ENCODE results near the gene FERMT3. TPM values are rescaled to one million over a fixed set of nuclear protein-coding genes. Genes with fewer than 3 reads are reported as not detected.
A peak's percentile ranks its signal among the peaks of the same experiment; 100 is the strongest.
"Not testable (repeated sequence)": the region's sequence is repeated elsewhere in the genome, so short reads cannot be mapped to it uniquely, and the experiment has no call there.

FERMT3 gene
- 1.0 and 3.6 TPM in 2 replicates for total RNA-seq
- 1.2 and 1.9 TPM in 2 replicates for polyA plus RNA-seq
- 2.3 and 4.6 TPM in 2 replicates for polyA plus RNA-seq (2012)
- 2.1 and 2.6 TPM in 2 replicates for polyA minus RNA-seq (ENCODE audit: low replicate concordance)

DNA sequence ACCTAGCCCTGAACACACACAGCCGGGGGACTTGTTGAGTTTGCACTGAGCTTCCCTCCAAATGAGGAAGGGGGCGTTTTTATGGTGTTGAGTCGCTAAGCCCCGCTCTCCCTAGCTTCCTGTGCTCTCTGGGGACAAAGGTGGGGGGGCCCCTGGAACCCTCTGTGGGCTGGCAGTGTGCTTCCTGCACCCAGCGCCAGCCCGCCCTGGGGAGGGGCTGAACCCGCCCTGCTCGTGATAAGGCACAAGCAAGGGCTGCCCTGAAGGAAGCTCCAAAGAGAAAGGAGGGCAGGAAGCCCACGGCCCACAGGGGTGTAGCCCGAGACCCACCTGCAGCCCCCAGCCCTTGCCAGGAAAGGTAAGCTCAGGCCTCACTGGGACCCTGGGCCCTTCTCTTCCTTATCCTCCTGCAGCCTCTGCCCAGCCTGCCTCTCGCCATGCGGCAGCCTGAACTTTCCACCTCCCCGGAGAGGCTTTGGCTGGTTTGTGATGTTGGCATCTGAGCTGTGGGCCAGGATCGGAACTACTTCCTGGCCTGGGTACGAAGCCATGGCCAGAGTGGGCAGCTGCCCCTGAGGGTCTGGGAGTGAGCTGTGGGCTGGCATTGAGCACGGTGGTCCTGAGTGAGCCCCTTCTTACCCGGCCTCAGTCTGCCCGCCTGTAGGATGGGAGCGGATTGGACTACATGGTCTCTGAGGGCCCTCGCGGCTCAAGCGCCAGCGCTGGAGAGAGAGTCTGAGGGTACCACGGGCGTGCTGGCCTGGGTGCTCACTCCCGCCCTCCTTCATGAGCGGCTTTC is at the start of gene FERMT3:
Gene FERMT3 (plus strand): TSS at position 265 of the 799 bp plus-strand sequence. CDS start 644 bp downstream, outside the sequence.
- Histone ChIP-seq H3K9ac (ENCODE audit: insufficient read depth, low read length) (peak within 1 kb of the TSS; percentile 63), H3K27ac (ENCODE audit: insufficient read depth, low read length) (peak within 1 kb of the TSS; percentile 89), H3K9me3 (ENCODE audit: control insufficient read depth, insufficient read depth, low read depth, low read length) (no peaks in the 10 kb centered on the region), H3K4me3 (replicated peaks in 1 of 4; ENCODE audit: control extremely low read depth in 1 of 4, insufficient read depth in 1 of 4, low read depth in 3 of 4, low read length in 4 of 4) (no peak within 1 kb of the TSS), H3K79me2 (ENCODE audit: control insufficient read depth, insufficient read depth, low read length) (no peaks in the 10 kb centered on the region), H2AFZ (ENCODE audit: low read length) (no peak within 1 kb of the TSS), H4K20me1 (ENCODE audit: control insufficient read depth, extremely low read depth, insufficient read depth, low read length) (no peaks in the 10 kb centered on the region), H3K27me3 (ENCODE audit: control insufficient read depth, insufficient read depth, low read length) (no peaks in the 10 kb centered on the region), H3K36me3 (ENCODE audit: control insufficient read depth, insufficient read depth, low read length) (peaks cover 27% of the 10 kb centered on the region), H3K4me2 (ENCODE audit: extremely low read depth, insufficient read depth, low read length) (no peak within 1 kb of the TSS), H3K4me1 (ENCODE audit: control insufficient read depth, extremely low read depth, insufficient read depth, low read length) (peaks cover 18% of the 10 kb centered on the region)
- TF ChIP-seq, protein P1, sequence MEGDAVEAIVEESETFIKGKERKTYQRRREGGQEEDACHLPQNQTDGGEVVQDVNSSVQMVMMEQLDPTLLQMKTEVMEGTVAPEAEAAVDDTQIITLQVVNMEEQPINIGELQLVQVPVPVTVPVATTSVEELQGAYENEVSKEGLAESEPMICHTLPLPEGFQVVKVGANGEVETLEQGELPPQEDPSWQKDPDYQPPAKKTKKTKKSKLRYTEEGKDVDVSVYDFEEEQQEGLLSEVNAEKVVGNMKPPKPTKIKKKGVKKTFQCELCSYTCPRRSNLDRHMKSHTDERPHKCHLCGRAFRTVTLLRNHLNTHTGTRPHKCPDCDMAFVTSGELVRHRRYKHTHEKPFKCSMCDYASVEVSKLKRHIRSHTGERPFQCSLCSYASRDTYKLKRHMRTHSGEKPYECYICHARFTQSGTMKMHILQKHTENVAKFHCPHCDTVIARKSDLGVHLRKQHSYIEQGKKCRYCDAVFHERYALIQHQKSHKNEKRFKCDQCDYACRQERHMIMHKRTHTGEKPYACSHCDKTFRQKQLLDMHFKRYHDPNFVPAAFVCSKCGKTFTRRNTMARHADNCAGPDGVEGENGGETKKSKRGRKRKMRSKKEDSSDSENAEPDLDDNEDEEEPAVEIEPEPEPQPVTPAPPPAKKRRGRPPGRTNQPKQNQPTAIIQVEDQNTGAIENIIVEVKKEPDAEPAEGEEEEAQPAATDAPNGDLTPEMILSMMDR (conservative IDR thresholded peaks at IDR 0.05 in 1 of 2, IDR thresholded peaks at IDR 0.05 in 1 of 2; ENCODE audit: low read depth in 1 of 2, low read length in 2 of 2): no peak
- TF ChIP-seq EZH2 (IDR thresholded peaks at IDR 0.05; ENCODE audit: low read length, missing control alignments): no peak
- no peak for DNase-seq (ENCODE audit: low read depth in 2 of 2)

DNA sequence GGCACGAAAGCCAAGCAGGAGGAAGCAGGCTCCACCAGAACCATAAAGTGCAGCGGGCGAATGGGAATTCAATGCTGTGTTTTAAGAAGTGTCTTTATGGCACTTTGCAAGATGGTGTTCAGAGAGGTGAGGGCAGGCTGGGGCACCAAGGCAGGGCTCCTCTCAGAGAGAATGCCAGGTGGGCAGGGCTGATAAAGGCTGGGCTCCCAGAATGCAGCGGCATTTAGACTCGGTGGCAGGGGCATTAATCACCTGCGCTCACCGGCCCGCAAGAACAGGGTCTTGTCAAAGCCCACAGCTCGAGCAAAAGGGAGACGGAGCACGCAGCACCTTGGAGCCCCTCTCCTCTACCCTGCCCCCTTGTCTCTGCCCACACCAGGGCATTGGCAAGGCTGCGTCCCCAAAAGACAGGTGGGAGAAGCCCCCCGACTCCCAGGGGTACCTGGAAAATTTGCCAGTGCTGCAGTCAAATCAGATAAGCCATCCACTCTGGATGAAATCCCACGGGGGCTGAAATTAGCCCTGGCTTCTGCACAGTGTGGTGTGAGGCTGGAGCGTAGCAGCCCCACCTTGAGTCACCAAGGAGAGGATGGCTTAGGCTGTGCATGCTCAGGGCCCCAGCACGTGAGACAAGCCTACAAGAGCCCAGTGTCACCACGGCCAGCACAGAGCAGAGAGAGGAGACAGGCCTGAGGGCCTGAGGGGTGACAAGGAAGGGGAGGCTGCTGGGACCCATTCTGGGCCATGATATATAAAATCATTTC is 48.7 kb upstream of the FERMT3 start:
- no peaks in the 10 kb centered on the region for H4K20me1 ChIP-seq (ENCODE audit: control insufficient read depth, extremely low read depth, insufficient read depth, low read length)
- no peaks in the 10 kb centered on the region for H3K4me1 ChIP-seq (ENCODE audit: control insufficient read depth, extremely low read depth, insufficient read depth, low read length)
- no peak overlapping the region for H3K27ac ChIP-seq (ENCODE audit: insufficient read depth, low read length)
- H3K36me3 ChIP-seq (ENCODE audit: control insufficient read depth, insufficient read depth, low read length): no peaks in the 10 kb centered on the region
- no peaks in the 10 kb centered on the region for H3K27me3 ChIP-seq (ENCODE audit: control insufficient read depth, insufficient read depth, low read length)
- H3K9ac ChIP-seq (ENCODE audit: insufficient read depth, low read length): no peak overlapping the region
- H3K4me2 ChIP-seq (ENCODE audit: extremely low read depth, insufficient read depth, low read length): no peak overlapping the region
- no peak for TF ChIP-seq EZH2 (IDR thresholded peaks at IDR 0.05; ENCODE audit: low read length, missing control alignments)
- TF ChIP-seq, protein P1 (conservative IDR thresholded peaks at IDR 0.05 in 1 of 2, IDR thresholded peaks at IDR 0.05 in 1 of 2; ENCODE audit: low read depth in 1 of 2, low read length in 2 of 2): no peak
- H3K79me2 ChIP-seq (ENCODE audit: control insufficient read depth, insufficient read depth, low read length): no peaks in the 10 kb centered on the region
- H2AFZ ChIP-seq (ENCODE audit: low read length): no peak overlapping the region
- no peak for DNase-seq (ENCODE audit: low read depth in 2 of 2)
- H3K4me3 ChIP-seq (replicated peaks in 1 of 4; ENCODE audit: control extremely low read depth in 1 of 4, insufficient read depth in 1 of 4, low read depth in 3 of 4, low read length in 4 of 4): no peak overlapping the region
- no peaks in the 10 kb centered on the region for H3K9me3 ChIP-seq (ENCODE audit: control insufficient read depth, insufficient read depth, low read depth, low read length)

DNA sequence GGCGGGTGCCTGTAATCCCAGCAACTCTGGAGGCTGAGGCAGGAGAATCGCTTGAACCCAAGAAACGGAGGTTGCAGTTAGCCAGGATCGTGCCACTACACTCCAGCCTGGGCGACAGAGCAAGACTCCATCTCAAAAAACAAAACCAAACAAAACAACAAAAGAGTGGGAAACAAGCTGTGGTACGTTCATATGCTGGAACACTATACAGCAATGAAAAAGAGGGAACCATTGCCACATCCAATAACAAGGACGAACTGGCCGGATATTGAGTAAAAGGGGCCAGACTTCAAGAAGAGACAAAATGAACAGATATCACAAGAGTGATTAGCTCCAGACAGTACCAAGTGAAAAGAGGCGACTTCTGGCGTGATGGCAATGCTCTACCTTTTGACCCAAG is 45.5 kb upstream of the FERMT3 start:
- no peak overlapping the region for H3K9ac ChIP-seq (ENCODE audit: insufficient read depth, low read length)
- TF ChIP-seq, protein P1 (conservative IDR thresholded peaks at IDR 0.05 in 1 of 2, IDR thresholded peaks at IDR 0.05 in 1 of 2; ENCODE audit: low read depth in 1 of 2, low read length in 2 of 2): no peak
- TF ChIP-seq EZH2 (IDR thresholded peaks at IDR 0.05; ENCODE audit: low read length, missing control alignments): no peak
- H3K27me3 ChIP-seq (ENCODE audit: control insufficient read depth, insufficient read depth, low read length): no peaks in the 10 kb centered on the region
- no peaks in the 10 kb centered on the region for H3K36me3 ChIP-seq (ENCODE audit: control insufficient read depth, insufficient read depth, low read length)
- H4K20me1 ChIP-seq (ENCODE audit: control insufficient read depth, extremely low read depth, insufficient read depth, low read length): no peaks in the 10 kb centered on the region
- H2AFZ ChIP-seq (ENCODE audit: low read length): no peak overlapping the region
- no peak overlapping the region for H3K4me2 ChIP-seq (ENCODE audit: extremely low read depth, insufficient read depth, low read length)
- peaks cover 6% of the 10 kb centered on the region for H3K4me1 ChIP-seq (ENCODE audit: control insufficient read depth, extremely low read depth, insufficient read depth, low read length)
- no peak overlapping the region for H3K27ac ChIP-seq (ENCODE audit: insufficient read depth, low read length)
- H3K79me2 ChIP-seq (ENCODE audit: control insufficient read depth, insufficient read depth, low read length): no peaks in the 10 kb centered on the region
- H3K4me3 ChIP-seq (replicated peaks in 1 of 4; ENCODE audit: control extremely low read depth in 1 of 4, insufficient read depth in 1 of 4, low read depth in 3 of 4, low read length in 4 of 4): no peak overlapping the region
- H3K9me3 ChIP-seq (ENCODE audit: control insufficient read depth, insufficient read depth, low read depth, low read length): no peaks in the 10 kb centered on the region
- DNase-seq (ENCODE audit: low read depth in 2 of 2): no peak

DNA sequence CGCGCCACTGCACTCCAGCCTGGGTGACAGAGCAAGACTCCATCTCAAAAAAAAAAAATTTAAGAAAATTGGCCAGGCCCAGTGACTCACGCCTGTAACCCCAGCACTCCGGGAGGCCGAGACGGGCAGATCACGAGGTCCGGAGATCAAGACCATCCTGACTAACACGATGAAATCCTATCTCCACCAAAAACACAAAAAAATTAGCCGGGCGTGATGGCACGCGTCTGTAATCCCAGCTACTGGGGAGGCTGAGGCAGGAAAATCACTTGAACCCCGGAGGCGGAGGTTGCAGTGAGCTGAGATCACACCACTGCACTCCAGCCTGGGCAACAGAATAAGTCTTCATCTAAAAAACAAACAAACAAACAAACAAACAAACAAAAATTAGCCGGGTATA is 43.8 kb upstream of the FERMT3 start:
- H3K27me3 ChIP-seq (ENCODE audit: control insufficient read depth, insufficient read depth, low read length); H3K36me3 ChIP-seq (ENCODE audit: control insufficient read depth, insufficient read depth, low read length); H3K9ac ChIP-seq (ENCODE audit: insufficient read depth, low read length); DNase-seq (ENCODE audit: low read depth in 2 of 2); H3K4me1 ChIP-seq (ENCODE audit: control insufficient read depth, extremely low read depth, insufficient read depth, low read length); H3K4me2 ChIP-seq (ENCODE audit: extremely low read depth, insufficient read depth, low read length); H3K4me3 ChIP-seq (replicated peaks in 1 of 4; ENCODE audit: control extremely low read depth in 1 of 4, insufficient read depth in 1 of 4, low read depth in 3 of 4, low read length in 4 of 4); H3K79me2 ChIP-seq (ENCODE audit: control insufficient read depth, insufficient read depth, low read length); H4K20me1 ChIP-seq (ENCODE audit: control insufficient read depth, extremely low read depth, insufficient read depth, low read length); H3K27ac ChIP-seq (ENCODE audit: insufficient read depth, low read length); H2AFZ ChIP-seq (ENCODE audit: low read length); H3K9me3 ChIP-seq (ENCODE audit: control insufficient read depth, insufficient read depth, low read depth, low read length): not testable (repeated sequence)

Data from fibroblast of lung (primary cell).